Breast epithelium (tissue), 3 donors: ENCODE results near the gene GALNT1.

Experiments used
- CTCF ChIP-seq, 3 donors: fragments of 450-650 bp; IDR thresholded peaks; one replicate each; pipeline ENCODE4 v1.5.1; 2016 to 2017; ENCODE audit warnings: antibody characterized with exemption in 3 of 3, mild to moderate bottlenecking in 3 of 3, moderate library complexity in 3 of 3
- POLR2AphosphoS5 ChIP-seq, 3 donors: sonication (generic); formaldehyde crosslinking; IDR thresholded peaks; one replicate each; pipeline ENCODE4 v1.6.1; 2017; ENCODE audit warnings: antibody characterized with exemption in 3 of 3

GRCh38 chr18:35547008-35547605, 34.4 kb upstream of the GALNT1 start:
- TF ChIP-seq CTCF (IDR thresholded peaks at IDR 0.05) = no peak
- no peak for TF ChIP-seq POLR2AphosphoS5 (IDR thresholded peaks at IDR 0.05)
